ENCODE data around the gene FOXRED1.
"Not testable (repeated sequence)": the region's sequence is repeated elsewhere in the genome, so short reads cannot be mapped to it uniquely, and the experiment has no call there.

The FOXRED1 gene

DNA sequence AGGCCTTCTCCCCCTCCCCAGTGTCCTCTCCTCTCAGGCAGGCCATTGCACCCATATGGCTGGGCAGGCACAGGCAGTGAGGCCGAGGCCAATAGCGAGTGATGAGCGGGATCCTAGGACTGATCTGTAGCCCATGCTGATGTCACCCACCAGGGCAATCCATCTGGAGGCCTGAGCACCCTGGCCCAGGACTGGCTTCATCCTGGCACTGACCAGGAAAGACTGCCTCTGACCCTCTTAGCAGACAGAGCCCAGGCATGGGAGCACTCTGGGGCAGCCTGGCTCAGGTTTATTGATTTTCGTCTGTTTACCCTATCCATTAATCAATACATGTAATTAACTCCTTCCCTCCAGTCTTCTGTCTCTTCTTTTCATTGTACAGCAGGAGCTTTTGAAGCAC lies 8.8 kb downstream of the FOXRED1 start:
- DNase-seq: no peak

GRCh38 chr11:126279191-126279590 lies 10.2 kb downstream of the FOXRED1 start:
- DNase-seq: no peak

- no peak for DNase-seq
These were observed 11.6 kb downstream of the FOXRED1 start for GRCh38 chr11:126280595-126280994.

GRCh38 chr11:126281245-126281644 lies 12.3 kb downstream of the FOXRED1 start:
- no peak for DNase-seq

GRCh38 chr11:126281666-126282175 lies 12.8 kb downstream of the FOXRED1 start:
- no peak for DNase-seq

DNA sequence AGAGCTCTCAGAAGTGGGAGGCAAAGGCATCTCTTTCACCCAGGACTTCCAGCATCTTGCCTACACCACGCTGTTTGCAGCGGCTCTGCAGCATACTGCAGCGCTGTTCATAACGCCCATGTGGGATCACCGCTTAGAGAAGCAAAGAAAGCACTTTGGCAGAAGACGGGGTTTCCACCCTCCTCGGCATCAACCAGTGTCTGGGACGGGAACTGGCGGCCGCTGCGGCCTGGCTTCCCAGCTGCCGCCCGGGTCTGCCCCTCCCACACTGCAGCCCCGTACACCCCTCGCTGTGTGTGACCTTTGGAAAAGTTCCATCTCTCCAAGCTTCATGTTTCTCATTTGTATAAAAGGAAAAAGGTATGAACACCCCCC lies 13.4 kb downstream of the FOXRED1 start:
- peak; percentile 33 to 42 for DNase-seq

- DNase-seq: peak; percentile 52 to 54
These were observed 14.0 kb downstream of the FOXRED1 start, which contains the start of gene TIRAP for GRCh38 chr11:126282736-126283591. TIRAP (plus strand) TSS chr11:126283093; CDS start chr11:126290895, 7,802 bp downstream.

- DNase-seq: peak; percentile 21 to 56
These were observed 15.9 kb downstream of the FOXRED1 start for GRCh38 chr11:126284829-126285228.

DNA sequence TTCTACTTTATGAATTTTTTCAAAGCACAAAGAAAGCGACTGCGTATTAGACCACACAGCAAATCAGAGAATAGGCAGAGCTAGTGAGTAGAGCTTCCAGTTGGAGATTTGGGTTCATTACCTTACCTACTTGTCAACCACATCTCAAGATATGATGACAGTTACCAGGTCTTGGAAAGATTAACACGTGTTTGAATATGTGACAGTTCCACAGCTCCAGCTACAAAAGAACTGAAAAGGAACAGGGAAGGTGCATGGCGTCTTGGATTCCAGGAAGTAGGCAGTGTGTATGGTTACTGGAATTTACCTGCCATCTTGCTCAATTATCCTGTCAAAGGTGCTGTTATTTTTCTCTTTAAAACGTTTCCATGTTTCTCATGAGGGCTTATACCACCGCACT lies 19.3 kb downstream of the FOXRED1 start:
- DNase-seq: no peak

- DNase-seq: no peak
These were observed 21.9 kb downstream of the FOXRED1 start for GRCh38 chr11:126290887-126291286.

- no peak for DNase-seq
These were observed 24.8 kb downstream of the FOXRED1 start for GRCh38 chr11:126293726-126294125.

GRCh38 chr11:126297004-126297403 lies 28.1 kb downstream of the FOXRED1 start:
- no peak for DNase-seq

DNA sequence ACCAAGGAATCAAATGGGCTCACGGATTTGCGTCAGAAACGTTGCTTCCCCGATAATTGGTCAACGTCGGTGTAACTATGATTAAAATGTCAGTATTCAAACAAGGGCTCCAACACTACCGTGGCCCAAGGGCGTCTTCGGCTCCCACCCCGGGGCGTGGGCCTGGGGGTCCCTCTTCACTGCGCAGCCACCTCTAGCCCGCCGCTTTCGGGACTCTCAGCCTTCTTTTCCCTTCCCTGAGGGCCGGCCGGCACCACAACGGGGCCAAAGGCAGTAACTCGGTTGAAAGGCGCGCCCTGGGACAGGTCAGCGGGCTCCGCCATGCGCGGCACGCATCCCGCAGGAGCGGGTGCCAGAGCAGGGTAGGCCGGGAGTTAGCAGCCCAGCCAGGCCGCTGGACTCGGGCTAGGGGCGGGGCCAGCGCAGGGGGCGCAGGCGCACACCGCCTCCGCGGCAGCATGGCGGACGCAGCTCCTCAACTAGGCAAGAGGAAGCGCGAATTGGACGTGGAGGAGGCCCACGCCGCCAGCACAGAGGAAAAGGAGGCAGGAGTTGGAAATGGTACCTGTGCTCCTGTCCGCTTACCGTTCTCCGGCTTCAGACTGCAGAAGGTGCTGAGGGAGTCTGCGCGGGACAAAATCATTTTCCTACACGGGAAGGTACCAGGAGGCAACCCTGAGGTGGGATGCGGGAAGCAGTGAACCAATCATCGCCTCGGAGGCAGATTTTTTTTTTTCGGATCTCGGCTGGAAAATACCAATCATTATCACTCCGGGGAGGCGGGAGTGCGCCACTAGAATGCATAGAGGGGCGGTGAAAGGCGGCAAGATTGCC lies 34.9 kb downstream of the FOXRED1 start, which contains the start of gene DCPS:
DCPS (plus strand) TSS at position 438 of the 834 bp plus-strand sequence; CDS start at position 459, 21 bp downstream.
- DNase-seq: peak; percentile 73 to 85

GRCh38 chr11:126304457-126305075 lies 35.6 kb downstream of the FOXRED1 start:
- peak in 1 of 2 experiments; percentile 55 for DNase-seq

DNA sequence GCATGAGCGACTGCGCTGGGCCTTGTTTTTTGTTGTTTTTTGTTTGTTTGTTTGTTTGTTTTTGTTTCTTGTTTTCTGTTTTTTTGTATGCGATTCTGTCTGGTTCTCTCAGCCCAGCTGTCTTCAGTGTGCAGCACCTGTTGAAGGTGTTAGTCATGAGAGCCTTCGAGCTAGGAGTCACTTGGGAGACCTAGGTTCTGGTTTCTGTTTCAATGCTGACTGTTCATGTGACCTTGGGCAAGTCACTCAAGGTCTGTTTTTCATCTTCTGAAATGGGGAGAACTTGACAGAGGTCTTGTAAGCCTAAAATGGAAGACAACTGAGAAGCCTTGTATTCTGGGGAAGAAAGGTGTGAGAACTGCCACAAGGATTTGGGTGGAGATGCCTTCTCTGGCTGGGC lies 36.7 kb downstream of the FOXRED1 start:
- no peak for DNase-seq

DNA sequence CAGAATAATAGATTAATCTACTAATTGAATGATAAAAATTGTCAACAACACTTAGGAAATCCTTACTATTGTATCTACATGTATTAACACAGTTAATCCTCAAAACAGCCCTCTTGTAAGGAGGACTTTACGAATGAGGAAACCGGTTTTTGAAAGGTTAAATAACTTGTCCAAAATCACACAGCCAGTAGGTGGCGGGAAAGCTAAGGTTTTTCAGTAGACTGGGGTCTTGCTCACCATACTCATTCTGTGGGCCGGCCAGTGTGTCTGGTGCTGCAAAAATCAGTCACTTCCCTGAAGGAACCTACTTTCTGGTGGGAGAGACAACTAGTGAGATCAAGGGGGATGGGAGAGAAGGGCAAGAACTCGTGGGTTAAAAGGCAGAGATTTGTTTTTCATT lies 38.8 kb downstream of the FOXRED1 start:
- peak; percentile 33 to 34 for DNase-seq

GRCh38 chr11:126308271-126308671 lies 39.3 kb downstream of the FOXRED1 start:
- no peak for DNase-seq

DNA sequence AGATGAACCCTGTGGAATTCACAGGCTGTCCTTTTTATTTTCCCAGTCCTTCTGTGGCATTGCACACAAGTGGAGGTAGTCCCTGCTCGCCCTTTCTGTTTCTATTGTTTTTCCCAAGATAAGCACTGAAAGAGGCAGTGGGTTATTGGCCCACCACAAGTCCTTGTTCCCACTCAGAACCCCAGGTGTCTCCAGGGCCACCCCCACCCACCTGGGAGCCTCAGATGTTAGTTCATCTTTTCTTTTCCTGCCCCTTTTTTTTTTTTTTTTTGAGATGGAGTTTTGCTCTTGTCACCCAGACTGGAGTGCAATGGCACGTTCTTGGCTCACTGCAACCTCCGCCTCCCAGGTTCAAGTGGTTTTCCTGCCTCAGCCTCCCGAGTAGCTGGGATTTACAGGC lies 39.8 kb downstream of the FOXRED1 start:
- DNase-seq: not testable (repeated sequence)

DNA sequence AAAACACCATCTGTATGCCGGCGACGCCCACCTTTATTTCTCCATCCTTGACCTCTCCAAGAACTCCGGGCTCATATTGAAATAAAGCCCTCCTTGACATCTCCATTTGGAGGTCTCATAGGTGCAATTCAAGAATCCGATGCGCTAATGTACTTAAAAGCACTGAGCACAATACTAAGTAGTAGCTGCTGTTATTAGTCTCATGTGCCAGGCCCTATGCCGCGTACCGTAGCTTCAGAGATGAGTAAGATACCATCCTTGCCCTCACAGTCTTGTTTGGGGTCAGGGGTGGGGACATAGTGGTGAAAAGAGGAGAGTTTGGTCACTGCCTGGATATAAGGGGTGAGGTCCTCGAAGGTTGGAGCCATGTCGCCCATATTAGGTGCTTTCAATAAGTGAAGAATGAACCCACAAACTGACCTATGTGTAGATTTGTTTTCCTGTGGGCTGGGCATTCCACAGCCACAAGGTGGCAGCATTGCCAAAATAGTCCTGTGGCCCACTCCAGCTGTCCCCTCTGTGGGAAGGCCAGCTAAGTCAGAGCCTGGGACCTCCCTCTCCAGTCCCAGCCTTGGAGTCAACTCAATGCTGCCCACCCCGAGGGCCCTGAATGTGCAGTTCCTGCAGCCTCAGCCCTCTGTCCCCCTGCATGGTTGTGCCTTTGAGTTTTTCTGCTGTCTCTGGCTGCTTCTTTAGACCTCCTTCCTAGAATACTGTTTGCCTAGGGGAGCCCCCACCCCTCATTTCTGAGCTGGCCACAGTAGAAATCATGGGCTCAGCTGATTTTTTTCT lies 41.4 kb downstream of the FOXRED1 start:
- DNase-seq: peak; percentile 52 to 62

- no peak for DNase-seq
These were observed 42.0 kb downstream of the FOXRED1 start for GRCh38 chr11:126310992-126311310.

DNA sequence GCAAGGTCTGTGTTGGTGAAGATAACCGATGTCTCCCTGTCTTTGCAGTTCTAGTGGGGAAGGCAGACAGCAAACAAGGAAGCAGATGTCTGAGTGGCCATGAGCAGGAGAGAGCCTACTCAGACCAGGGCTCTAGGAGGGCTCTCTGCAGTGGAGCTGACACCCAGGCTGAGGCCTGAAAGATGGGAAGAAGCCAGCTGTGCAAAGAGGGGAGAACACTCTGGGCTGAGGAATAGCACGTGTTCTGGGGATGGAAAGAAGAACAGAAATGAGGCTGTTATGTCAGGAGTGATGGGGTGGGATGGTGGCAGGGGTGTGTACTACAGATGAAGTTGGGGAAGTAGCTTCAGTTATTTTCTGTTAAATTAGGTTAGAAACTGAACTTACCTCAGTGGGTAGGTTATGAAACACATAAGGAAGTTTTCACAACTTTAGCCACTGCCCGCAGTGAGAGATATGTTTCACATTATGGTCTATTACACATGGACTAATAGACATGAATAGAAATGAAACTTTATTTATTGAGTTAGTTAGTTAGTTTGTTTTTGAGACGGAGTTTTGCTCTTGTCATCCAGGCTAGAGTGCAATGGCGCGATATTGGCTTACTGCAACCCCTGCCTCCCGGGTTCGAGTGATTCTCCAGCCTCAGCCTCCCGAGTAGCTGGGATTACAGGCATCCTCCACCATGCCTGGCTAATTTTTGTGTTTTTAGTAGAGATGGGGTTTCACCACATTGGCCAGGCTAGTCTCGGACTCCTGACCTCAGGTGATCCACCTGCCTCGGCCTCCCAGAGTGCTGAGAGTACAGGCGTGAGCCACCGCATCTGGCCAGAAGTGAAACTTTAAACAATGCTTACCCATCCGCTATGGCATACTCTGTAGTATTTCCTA lies 42.7 kb downstream of the FOXRED1 start:
- no peak for DNase-seq

Measured in SHP77 (cell line).